Raji (cell line): ENCODE data around the gene ALPP.

Experiments used
- POLR2A ChIP-seq: IDR thresholded peaks from 2 replicates; pipeline ENCODE4 v1.6.1; 2011; ENCODE audit warnings: low read depth, low read length, control low read depth; ENCODE audit not compliant: insufficient read depth

Gene ALPP

DNA sequence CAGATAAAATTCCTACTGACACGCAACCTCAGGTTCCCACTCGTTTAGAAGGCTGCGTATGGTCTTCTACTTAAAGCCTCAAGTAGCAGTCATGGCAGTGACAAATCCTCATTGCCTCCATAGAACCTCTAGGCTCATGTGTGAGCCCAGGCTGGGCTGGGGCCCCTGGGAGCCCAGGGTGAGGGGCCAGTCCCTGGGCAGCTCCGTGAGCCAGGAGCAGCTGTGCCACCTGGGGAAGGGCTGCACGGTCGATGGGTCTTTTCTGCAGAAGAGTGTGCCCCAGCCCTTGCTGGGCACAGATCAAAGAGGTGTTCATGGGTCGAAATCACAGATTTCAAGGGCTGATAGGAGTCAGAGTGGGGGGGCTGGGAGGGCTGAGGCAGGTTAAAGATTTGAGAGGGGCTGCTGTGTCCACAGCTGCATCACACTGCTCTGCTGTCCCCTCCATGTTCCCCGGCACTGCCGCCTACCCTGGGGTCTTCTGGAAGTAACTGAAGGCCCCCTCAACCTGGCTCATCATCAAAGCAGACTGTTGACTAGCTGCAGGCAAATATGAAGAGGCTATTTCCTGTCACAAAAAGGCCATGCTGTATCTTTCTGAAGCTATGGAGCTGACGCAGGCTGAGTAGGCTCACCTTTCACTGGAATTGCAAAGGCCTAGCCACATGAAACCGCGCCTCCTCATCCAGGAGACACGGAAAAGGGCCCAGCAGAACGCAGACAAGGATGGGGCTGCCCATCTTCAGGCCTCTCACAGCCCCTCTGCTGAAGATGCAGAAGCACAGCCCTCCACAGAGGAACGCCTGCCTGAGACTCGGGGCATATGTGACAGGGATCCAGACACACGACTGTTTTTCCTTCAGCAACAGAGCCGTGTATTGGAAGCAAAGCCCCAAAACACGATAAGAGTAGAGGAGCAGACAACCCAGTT, 35.7 kb upstream of the ALPP start:
- TF ChIP-seq POLR2A = no peak

GRCh38 chr2:232343821-232344220, 34.7 kb upstream of the ALPP start:
- TF ChIP-seq POLR2A = no peak

GRCh38 chr2:232345251-232345650, 33.3 kb upstream of the ALPP start:
- TF ChIP-seq POLR2A = no peak

DNA sequence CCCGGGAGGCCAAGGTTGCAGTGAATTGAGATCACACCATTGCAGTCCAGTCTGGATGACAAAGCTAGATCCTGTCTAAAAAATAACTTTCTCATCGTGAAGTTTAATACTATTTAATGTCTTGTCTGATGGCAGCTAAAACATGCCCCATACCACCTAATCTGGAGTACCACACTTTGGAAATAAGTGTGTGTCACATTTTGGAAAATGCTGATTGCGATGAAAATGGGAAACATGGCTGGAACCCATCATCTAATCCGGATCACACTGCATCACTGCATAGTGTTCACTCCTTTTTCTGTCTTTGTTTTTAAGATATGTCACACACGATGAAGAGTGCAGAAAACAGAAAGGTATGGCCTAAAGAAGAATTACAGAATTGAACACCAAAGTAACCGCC, 31.2 kb upstream of the ALPP start:
- no peak for TF ChIP-seq POLR2A

- no peak for TF ChIP-seq POLR2A
Measured at GRCh38 chr2:232348936-232349335, 29.6 kb upstream of the ALPP start.

DNA sequence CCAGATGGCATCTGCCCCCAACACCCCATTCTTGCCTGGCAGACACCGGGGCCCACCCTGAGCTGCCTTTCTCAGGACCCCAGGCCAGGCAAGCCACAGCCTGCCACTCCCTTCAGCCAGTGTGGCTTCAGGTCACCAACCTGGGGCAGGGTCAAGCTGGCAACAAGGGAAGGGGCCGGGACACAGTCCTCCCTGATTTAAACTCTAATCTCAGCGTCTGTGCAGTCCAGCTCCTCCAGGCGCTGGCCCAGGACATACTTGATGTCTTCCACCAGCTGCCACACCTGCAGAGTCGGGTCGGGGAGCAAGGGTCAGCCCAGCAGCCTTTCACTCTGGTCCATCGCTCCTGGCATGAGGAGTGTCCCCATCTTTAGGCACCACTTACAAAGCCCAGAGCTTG, 29.0 kb upstream of the ALPP start:
- TF ChIP-seq POLR2A = no peak

GRCh38 chr2:232349946-232350635, 28.5 kb upstream of the ALPP start:
- TF ChIP-seq POLR2A = no peak

DNA sequence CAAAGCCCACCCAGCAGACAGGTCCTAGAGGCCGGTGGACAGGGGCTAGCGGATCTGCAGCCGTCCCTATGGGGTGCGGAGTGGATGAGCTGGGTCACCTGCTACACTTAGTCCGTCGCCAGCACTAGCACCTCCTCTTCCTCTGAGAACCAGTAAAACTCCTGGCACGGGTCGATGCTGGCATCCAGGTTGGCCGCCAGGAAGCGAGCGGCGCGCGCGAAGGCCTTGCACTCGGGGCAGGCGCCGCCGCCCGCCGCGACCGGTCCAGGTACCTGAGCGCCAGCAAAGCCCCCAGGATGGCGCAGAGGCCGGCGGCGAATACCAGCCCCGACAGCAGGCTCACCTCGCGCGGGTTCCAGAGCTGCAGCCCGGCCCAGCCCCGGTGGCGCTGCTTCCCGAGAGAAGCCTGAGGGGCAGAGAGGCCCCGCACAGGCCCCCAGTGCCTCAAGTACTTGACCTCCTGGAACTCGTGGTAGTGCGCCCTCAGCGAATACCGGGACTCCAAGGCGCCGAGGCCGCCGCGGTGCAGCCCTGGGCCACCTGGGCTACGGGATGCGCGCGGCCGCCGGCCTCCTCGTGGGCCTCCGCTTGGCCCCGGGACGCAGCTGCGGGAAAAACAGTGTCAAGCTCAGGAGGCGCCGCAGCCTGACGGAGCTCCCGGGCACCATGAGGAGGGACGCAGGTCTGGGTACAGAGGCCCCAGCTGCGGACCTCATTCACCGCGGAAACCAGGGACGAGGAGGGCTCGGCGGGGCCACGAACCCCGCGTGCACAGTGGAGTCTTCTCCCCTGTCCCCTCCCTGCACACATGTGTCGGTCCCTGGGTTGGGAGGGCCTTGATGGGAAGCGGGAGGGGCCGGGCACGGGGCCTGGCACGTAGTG, 27.5 kb upstream of the ALPP start:
- TF ChIP-seq POLR2A = no peak

GRCh38 chr2:232351686-232352510, 26.7 kb upstream of the ALPP start:
- TF ChIP-seq POLR2A = no peak

- no peak for TF ChIP-seq POLR2A
Measured at GRCh38 chr2:232352511-232353091, 25.9 kb upstream of the ALPP start.

- TF ChIP-seq POLR2A = no peak
Measured at GRCh38 chr2:232353096-232353495, 25.5 kb upstream of the ALPP start.

- TF ChIP-seq POLR2A = no peak
Measured at GRCh38 chr2:232353660-232354059, 24.9 kb upstream of the ALPP start.

GRCh38 chr2:232354069-232354468, 24.5 kb upstream of the ALPP start:
- TF ChIP-seq POLR2A = no peak

DNA sequence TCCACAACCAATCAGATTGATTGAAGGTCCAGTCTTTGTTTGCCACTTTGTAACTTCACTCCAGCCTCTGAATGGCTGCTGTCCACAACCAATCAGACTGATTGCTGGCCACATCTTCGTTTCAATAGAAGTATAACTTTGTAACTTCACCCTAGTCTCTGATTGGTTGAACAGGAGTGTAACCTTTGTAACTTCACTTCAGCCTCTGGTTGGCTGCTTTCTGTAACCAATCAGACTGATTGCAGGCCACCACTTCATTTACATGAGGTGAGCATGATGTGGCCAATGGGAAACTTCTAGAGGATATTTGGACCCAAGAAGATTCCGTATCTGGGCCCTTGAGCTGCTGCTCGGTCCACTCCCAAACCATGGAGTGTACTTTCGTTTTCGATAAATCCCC, 16.9 kb upstream of the ALPP start:
- TF ChIP-seq POLR2A = no peak
